ENCODE data around the gene SH3RF2.

DNA sequence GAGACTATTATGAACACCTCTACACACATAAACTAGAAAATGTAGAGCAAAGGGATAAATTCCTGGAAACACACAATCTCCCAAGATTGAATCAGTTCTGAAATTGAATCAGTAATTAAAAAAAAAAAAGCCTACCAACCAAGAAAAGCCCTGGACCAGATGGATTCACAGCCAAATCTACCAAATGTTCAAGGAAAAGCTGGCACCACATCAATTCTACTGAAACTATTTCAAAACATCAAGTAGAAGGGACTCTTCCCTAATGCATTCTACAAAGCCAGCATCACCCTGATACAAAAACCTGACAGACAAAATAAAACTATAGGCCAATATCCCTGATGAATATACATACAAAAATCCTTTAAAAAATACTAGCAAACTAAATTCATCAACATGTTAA, 38.2 kb upstream of the SH3RF2 start:
- TF ChIP-seq, protein P1, sequence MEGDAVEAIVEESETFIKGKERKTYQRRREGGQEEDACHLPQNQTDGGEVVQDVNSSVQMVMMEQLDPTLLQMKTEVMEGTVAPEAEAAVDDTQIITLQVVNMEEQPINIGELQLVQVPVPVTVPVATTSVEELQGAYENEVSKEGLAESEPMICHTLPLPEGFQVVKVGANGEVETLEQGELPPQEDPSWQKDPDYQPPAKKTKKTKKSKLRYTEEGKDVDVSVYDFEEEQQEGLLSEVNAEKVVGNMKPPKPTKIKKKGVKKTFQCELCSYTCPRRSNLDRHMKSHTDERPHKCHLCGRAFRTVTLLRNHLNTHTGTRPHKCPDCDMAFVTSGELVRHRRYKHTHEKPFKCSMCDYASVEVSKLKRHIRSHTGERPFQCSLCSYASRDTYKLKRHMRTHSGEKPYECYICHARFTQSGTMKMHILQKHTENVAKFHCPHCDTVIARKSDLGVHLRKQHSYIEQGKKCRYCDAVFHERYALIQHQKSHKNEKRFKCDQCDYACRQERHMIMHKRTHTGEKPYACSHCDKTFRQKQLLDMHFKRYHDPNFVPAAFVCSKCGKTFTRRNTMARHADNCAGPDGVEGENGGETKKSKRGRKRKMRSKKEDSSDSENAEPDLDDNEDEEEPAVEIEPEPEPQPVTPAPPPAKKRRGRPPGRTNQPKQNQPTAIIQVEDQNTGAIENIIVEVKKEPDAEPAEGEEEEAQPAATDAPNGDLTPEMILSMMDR (IDR thresholded peaks at IDR 0.05; ENCODE audit: low read length), result no peak
- TF ChIP-seq EZH2phosphoT487 (IDR thresholded peaks at IDR 0.05; ENCODE audit: low read length), result no peak
- TF ChIP-seq EZH2 (optimal IDR thresholded peaks at IDR 0.05; ENCODE audit: low read depth, low read length), result no peak
